ENCODE measurements around the gene NR0B2. TPM values are rescaled to one million over a fixed set of nuclear protein-coding genes. Genes with fewer than 3 reads are reported as not detected.

NR0B2 gene
- total RNA-seq, 1 donor from 2014 or later, result not detected

GRCh38 chr1:26936823-26937222 lies 23.0 kb upstream of the NR0B2 start:
- DNase-seq (ENCODE audit: low read depth), result peak; percentile 57

- no peak for DNase-seq (ENCODE audit: low read depth)
Observed at GRCh38 chr1:26932531-26932930, 18.8 kb upstream of the NR0B2 start.

GRCh38 chr1:26923711-26924110 lies 9.9 kb upstream of the NR0B2 start:
- no peak for DNase-seq (ENCODE audit: low read depth)

- no peak for DNase-seq (ENCODE audit: low read depth)
Observed at GRCh38 chr1:26922901-26923300, 9.1 kb upstream of the NR0B2 start.

- DNase-seq (ENCODE audit: low read depth), result no peak
Observed at GRCh38 chr1:26922431-26922729, 8.6 kb upstream of the NR0B2 start.

- peak; percentile 93 for DNase-seq (ENCODE audit: low read depth)
Observed at GRCh38 chr1:26921540-26922430, 8.0 kb upstream of the NR0B2 start, which contains the start of gene NUDC. Gene NUDC, plus strand, starts transcription at chr1:26921743. Its CDS starts 106 bp downstream, at chr1:26921849.

- DNase-seq (ENCODE audit: low read depth), result no peak
Observed at GRCh38 chr1:26921126-26921539, 7.4 kb upstream of the NR0B2 start.

GRCh38 chr1:26915204-26915842 lies 1.5 kb upstream of the NR0B2 start:
- DNase-seq (ENCODE audit: low read depth), result no peak

- DNase-seq (ENCODE audit: low read depth), result no peak
Observed at GRCh38 chr1:26913389-26913753, 404 bp downstream of the NR0B2 start.

GRCh38 chr1:26912147-26912490 lies 1.7 kb downstream of the NR0B2 start:
- DNase-seq (ENCODE audit: low read depth), result no peak

GRCh38 chr1:26911399-26912146 lies 2.2 kb downstream of the NR0B2 start:
- no peak for DNase-seq (ENCODE audit: low read depth)

GRCh38 chr1:26910343-26911160 lies 3.2 kb downstream of the NR0B2 start:
- peak; percentile 69 for DNase-seq (ENCODE audit: low read depth)

- DNase-seq (ENCODE audit: low read depth), result no peak
Observed at GRCh38 chr1:26909951-26910342, 3.8 kb downstream of the NR0B2 start.

GRCh38 chr1:26907071-26907917 lies 6.5 kb downstream of the NR0B2 start:
- peak; percentile 99 for DNase-seq (ENCODE audit: low read depth)

- no peak for DNase-seq (ENCODE audit: low read depth)
Observed at GRCh38 chr1:26900815-26901511, 12.8 kb downstream of the NR0B2 start.

GRCh38 chr1:26900001-26900814 lies 13.6 kb downstream of the NR0B2 start, which contains the start of gene GPATCH3:
Gene GPATCH3, minus strand, starts transcription at chr1:26900467. Its CDS starts 25 bp downstream, at chr1:26900442.
- peak; percentile 86 for DNase-seq (ENCODE audit: low read depth)

- no peak for DNase-seq (ENCODE audit: low read depth)
Observed at GRCh38 chr1:26897351-26897750, 16.4 kb downstream of the NR0B2 start.

- DNase-seq (ENCODE audit: low read depth), result no peak
Observed at GRCh38 chr1:26894263-26894662, 19.5 kb downstream of the NR0B2 start.

- DNase-seq (ENCODE audit: low read depth), result no peak
Observed at GRCh38 chr1:26890467-26890796, 23.3 kb downstream of the NR0B2 start.
